Sciatic nerve (tissue), 2 donors: ENCODE data around the gene MVB12B. TPM values are rescaled to one million over a fixed set of nuclear protein-coding genes. Genes with fewer than 3 reads are reported as not detected.

ENCODE experiments used
- ATAC-seq: fragments of 200-7000 bp; cut with Tn5 transposase; one replicate; pipeline ENCODE4 v1.9.1; 2020; ENCODE audit warnings: mild to moderate bottlenecking, moderate library complexity
- DNase-seq: peaks from one replicate; pipeline ENCODE4 v3.0.0-alpha.2; 2020; ENCODE audit warnings: low spot score
- intact Hi-C: fragments of 100-400 bp; cut with DNase I; formaldehyde crosslinking; loops from one replicate; pipeline ENCODE4 v1.14.2; 2022
- total RNA-seq: library from RNA; stranded (reverse); fragmentation: NEBNext Ultra II Directional; extraction: Animal tissue kit (Norgen Biotek cat#: 25700); gene quantifications from one replicate; pipeline ENCODE4 v1.2.1, GENCODE V29; 2021
- donor health status: DM: no; HTN: no; CAD: no.
- donor health status: DM: no; HTN: no; CAD: no.

Gene MVB12B
- total RNA-seq, 1 donor from 2014 or later: 65.7 TPM

GRCh38 chr9:126514037-126514821 lies 187.6 kb downstream of the MVB12B start:
- peak; percentile 84 for DNase-seq
- intact Hi-C loops: no loop called here
- ATAC-seq: peak; percentile 68

GRCh38 chr9:126515001-126515872 lies 188.6 kb downstream of the MVB12B start:
- DNase-seq: no peak
- intact Hi-C loops: no loop called here
- ATAC-seq: no peak

- no peak for ATAC-seq
Measured at GRCh38 chr9:126515873-126516505, 189.4 kb downstream of the MVB12B start.

GRCh38 chr9:126516561-126516935 lies 189.9 kb downstream of the MVB12B start:
- DNase-seq (no peak), ATAC-seq (no peak)
- intact Hi-C loops: no loop called here

More at GRCh38 chr9:126515873-126516505, 189.4 kb downstream of the MVB12B start:
- intact Hi-C loops: no loop called here
- no peak for DNase-seq

DNA sequence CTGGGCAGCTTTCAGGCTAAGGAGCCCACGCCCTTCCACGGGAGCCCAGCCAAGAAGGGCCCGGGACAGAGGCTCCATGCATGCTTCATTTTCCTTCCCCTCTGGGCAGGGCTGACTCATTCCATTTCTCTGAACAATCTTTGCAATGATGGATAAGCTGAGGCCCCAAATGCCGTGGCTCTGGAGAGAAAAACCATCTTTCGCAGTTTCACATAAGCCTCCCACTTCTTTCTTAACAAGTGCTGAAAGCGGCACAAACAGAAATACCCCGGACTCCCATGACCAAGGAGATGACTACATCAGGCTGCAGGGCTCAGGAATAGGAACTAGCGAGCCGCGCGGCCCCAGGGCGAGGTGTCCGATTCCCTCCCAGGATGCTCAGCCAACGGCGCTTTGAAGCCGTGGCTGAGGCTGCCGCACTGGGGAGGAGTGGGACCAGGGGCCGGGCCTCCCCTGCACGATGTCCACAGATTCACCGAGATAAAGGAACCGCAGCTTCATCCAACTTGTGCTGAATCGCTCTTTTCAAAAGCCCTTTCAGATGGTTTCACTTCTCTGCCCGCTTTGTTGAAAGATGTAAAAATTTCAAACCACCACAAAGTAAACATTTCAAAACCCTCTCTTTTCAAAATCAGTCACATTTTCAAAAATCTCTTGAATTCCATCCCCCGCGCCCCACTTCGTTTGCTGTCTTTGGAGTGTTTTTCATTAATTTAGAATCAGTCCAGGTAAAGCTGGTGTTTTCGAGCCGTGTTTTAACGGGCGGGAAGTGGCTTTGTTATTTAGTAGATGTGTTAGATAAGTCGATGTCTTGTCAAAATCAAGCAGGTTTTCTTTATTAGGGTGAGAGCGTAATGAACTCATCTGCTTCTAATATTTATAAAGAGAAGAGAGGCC lies 190.6 kb downstream of the MVB12B start:
- intact Hi-C loops: no loop called here
- peak; percentile 77 for DNase-seq
- peak; percentile 68 for ATAC-seq

DNA sequence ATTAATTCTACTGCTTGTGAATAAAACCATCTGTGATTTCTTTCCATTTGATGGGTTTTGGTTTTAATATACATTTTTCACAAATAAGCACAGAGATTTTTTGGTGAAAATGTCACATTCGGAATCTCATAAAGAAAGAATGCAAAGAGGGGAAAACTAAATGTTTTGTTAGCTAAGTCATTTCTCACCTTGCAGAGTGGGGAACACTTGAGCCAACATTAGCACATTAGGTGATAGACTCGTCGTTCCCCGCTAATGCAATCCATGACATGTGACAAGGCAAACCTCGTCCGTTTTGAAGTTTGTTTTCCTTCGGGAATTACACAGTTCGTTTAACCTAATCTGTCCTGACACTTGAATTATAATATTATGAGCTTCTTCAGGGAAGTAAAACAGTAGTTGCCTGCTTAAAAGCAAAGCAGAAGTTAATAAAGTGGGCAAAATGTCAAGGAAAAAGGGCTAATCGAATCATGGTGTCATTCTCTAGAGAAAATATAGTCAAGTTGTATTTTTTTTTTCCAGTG lies 191.3 kb downstream of the MVB12B start:
- intact Hi-C loops: no loop called here
- DNase-seq: no peak
- ATAC-seq: no peak

GRCh38 chr9:126518763-126519162 lies 192.1 kb downstream of the MVB12B start:
- intact Hi-C loops: no loop called here

DNA sequence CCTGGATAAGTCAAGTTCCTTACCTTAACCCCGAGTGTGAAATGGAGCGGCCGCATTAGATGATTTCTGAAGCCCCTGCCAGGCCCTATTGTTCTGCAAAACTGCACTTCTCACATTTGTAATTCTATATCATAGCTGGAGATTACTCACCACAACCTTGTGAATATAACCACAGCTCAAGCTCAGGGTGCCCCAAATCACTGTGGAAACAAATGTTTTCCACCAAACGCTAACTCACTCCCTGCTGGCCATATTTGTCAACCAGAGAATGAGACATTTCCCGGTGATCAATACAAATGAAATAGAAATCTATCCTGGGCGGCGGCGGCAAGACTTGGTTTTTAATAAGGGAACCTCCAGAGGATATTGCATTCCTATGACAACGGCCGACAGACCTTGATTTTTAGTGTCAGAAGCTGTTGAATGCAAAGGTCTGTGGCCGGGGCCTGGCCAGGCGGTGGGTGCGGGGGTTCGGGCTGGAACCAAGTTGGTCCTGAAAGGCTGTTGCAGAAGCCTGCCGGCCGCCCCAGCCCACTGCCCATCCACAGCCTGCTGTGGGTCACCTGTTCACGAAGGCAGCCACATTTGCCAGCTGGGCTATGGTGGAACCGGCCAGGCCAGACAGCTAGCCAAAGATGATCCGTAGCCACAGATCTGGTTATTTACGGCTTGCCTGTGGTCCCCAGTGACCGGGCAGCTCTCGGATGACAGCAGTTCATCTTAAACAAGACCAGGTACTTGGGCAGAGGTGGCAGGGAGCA lies 193.2 kb downstream of the MVB12B start:
- intact Hi-C loops: no loop called here

More at GRCh38 chr9:126518763-126519162, 192.1 kb downstream of the MVB12B start:
- ATAC-seq: no peak
- DNase-seq: no peak

GRCh38 chr9:126520453-126520852 lies 193.8 kb downstream of the MVB12B start:
- intact Hi-C loops: no loop called here
- ATAC-seq (no peak), DNase-seq (peak; percentile 19)

More for the DNA sequence above, 193.2 kb downstream of the MVB12B start:
- no peak for DNase-seq
- ATAC-seq: no peak

- no peak for ATAC-seq
- DNase-seq: peak; percentile 32
Measured at GRCh38 chr9:126521089-126521488, 194.5 kb downstream of the MVB12B start.

DNA sequence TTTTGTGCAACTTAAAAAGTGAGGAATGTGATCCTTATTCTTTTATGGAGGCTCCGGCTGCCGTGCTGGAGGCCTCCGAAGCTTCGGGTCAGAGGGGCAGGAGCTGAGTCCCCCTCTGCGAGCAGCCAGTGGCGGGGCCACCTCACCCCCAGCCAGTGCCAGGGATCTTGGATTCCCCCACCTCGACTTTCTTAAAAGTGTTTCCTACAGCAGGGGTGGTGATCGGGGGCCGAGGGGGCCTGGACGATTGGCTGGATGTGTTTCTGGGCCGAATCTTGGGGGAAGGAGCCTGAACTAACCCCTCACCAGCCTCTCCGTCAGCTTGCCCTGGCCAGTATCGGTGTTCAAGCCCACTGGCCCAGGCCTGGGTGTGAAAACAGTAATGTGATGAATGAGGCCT lies 194.9 kb downstream of the MVB12B start:
- intact Hi-C loops: no loop called here
- peak; percentile 47 for DNase-seq
- no peak for ATAC-seq

More at GRCh38 chr9:126521089-126521488, 194.5 kb downstream of the MVB12B start:
- intact Hi-C loops: no loop called here

- intact Hi-C loops: no loop called here
- no peak for ATAC-seq
- DNase-seq: no peak
Measured at GRCh38 chr9:126521976-126522590, 195.5 kb downstream of the MVB12B start.

DNA sequence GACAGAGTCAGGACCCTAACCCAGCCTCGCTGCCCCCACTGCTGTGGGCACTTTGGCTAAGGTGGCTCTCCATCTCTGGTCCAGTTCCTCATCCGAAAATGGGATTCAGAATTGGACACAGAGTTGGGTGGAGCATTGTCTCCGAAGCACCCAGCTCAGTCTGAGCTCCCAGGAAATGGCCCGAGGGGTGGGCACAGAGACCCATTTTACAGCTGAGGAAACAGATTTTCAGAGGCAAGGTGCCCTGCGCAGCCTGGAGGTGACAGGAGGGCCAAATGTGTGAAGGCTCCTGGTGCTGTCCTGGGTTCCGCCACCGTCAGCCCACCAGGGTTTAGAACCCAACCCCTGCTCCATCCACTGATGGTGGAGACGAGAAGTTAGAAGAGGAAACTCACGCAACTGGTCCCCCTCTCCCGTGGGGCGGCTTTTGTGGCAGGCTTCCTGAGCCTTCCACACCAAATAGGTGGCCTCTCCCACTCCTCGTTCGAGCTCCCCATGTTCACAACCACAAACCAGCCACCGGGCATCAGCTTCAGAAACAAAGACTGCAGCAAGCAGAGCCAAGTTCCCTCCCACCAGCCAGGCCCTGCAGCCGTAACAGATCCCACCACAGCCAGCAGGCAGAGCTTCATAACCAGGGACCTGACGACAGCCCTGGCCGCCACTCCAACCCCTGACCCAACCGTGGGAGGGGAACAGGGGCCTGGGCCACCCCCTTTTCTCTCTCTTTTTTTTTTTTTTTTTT lies 196.2 kb downstream of the MVB12B start:
- intact Hi-C loops: no loop called here

DNA sequence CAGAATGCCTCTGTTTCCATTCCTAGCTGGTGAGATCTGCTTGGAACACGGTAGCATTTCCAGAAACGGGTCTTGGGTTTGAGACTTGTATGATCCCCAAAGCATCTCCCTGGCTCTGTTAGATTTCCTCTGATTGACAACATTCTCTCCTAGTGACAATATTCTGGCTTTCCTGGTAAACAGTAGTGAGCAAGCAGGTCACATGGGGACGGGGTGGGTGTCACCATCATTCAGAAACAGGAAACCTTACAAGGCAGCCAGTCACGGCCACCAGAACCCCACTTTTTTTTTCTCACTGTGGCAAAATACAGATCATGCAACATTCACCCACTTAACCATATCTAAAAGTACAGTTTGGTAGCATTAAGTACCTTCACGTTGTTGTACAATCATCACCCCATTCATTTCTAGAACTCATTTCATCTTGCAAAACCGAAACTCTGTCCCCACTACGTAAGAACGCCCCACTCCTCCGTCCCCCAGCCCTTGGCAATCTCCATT lies 197.0 kb downstream of the MVB12B start:
- intact Hi-C loops: no loop called here
- ATAC-seq: peak; percentile 34
- DNase-seq: no peak

More for the DNA sequence above, 196.2 kb downstream of the MVB12B start:
- ATAC-seq: peak; percentile 36
- no peak for DNase-seq

DNA sequence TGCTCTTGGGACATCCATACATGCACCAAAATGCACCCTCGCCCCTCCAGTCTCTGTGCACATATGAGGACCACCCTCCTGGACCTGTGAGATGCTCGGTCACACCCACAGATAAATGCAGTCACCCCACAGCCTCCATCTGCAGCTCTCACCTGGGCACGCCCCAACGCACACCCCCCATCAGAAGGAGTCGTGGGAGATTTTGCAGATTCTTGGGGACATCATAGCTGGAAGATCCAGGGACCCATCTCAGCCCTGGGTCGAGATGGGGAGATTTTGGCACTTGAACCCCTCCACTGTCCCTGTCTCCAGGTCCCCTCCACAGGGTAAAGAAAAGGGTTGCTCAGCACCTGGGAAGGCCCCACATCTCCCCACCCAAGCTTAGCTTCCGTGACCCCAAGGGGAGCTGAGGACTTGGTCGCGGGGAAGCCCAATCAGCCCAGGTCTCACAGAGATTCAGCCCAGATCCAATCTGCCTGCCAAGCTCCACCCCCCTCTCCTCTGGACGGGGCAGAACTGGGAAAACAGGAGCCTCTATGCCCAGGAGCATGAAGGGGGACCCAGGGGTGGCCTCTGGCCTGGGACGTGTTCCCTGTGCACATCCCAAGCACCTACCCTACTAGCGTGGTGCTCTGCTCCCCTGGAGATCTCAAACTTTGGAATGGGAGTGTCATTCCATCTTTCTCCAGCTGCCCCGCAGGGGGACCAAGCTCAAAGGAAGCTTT lies 197.9 kb downstream of the MVB12B start:
- ATAC-seq (no peak), DNase-seq (no peak)
- intact Hi-C loops: no loop called here
